Astrocyte (in vitro differentiated cells and primary cell): Measurements from ENCODE around the gene LAMB4.

Experiments used
- EZH2 ChIP-seq: IDR thresholded peaks from 2 replicates; pipeline ENCODE4 v1.6.1; 2012; ENCODE audit warnings: mild to moderate bottlenecking, low read length, inconsistent platforms; ENCODE audit not compliant: insufficient read depth
- TF ChIP-seq, protein P1 (sequence below): IDR thresholded peaks from 2 replicates; pipeline ENCODE4 v1.5.1; 2011; ENCODE audit warnings: low read depth, mild to moderate bottlenecking, inconsistent platforms, low read length, moderate library complexity; ENCODE audit not compliant: insufficient read depth

DNA sequence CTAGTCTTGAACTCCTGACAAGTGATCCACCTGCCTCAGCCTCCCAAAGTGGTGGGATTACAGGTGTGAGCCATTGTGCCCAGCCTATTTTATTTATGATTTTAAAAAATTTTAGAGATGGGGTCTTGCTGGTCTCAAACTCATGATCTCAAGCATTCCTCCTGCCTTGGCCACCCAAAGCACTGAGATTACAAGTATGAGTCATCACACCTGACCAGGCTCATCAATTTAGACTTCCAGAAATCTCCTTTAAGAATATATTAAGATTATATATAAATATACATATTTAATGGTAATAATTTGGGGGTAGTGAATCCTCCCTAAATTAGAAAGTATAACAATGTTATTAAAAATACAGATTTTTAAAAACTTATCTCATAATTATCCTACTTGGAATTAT lies 156.3 kb downstream of the LAMB4 start:
- TF ChIP-seq, protein P1, sequence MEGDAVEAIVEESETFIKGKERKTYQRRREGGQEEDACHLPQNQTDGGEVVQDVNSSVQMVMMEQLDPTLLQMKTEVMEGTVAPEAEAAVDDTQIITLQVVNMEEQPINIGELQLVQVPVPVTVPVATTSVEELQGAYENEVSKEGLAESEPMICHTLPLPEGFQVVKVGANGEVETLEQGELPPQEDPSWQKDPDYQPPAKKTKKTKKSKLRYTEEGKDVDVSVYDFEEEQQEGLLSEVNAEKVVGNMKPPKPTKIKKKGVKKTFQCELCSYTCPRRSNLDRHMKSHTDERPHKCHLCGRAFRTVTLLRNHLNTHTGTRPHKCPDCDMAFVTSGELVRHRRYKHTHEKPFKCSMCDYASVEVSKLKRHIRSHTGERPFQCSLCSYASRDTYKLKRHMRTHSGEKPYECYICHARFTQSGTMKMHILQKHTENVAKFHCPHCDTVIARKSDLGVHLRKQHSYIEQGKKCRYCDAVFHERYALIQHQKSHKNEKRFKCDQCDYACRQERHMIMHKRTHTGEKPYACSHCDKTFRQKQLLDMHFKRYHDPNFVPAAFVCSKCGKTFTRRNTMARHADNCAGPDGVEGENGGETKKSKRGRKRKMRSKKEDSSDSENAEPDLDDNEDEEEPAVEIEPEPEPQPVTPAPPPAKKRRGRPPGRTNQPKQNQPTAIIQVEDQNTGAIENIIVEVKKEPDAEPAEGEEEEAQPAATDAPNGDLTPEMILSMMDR: no peak
- no peak for TF ChIP-seq EZH2
